Islet of Langerhans (tissue), 1 donor: Measurements from ENCODE around the gene LRIG1.
A peak's percentile ranks its signal among the peaks of the same experiment; 100 is the strongest.

Source experiments
- FAIRE-seq: peaks from one replicate; lab custom pipeline; 2011; peaks lifted over from hg19 to GRCh38; lab: Jason Lieb, UNC

LRIG1 gene

GRCh38 chr3:66467996-66468735, 32.7 kb downstream of the LRIG1 start:
- no peak for FAIRE-seq

- FAIRE-seq: peak; percentile 82
Measured at GRCh38 chr3:66466606-66467270, 34.1 kb downstream of the LRIG1 start.

GRCh38 chr3:66465587-66465986, 35.2 kb downstream of the LRIG1 start:
- FAIRE-seq: no peak

- no peak for FAIRE-seq
Measured at GRCh38 chr3:66465034-66465433, 35.8 kb downstream of the LRIG1 start.

DNA sequence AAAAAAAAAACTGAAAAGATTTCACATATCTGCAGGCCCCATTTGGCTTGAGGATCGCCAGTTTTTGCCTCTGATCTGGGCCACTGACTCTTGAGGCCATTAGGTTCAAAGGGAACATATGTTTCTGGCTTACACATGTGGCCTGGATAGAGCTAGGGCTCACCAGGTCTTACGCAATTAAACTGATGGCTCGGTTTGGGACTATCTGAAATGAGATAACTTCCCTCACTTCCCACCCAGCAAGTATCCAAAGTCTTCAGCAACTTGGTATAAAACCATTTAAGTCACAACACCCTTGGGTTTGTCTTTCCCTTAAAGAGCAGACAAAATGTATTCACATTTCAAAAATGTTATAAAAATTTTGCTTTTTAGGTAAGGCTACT, 36.3 kb downstream of the LRIG1 start:
- FAIRE-seq: no peak

DNA sequence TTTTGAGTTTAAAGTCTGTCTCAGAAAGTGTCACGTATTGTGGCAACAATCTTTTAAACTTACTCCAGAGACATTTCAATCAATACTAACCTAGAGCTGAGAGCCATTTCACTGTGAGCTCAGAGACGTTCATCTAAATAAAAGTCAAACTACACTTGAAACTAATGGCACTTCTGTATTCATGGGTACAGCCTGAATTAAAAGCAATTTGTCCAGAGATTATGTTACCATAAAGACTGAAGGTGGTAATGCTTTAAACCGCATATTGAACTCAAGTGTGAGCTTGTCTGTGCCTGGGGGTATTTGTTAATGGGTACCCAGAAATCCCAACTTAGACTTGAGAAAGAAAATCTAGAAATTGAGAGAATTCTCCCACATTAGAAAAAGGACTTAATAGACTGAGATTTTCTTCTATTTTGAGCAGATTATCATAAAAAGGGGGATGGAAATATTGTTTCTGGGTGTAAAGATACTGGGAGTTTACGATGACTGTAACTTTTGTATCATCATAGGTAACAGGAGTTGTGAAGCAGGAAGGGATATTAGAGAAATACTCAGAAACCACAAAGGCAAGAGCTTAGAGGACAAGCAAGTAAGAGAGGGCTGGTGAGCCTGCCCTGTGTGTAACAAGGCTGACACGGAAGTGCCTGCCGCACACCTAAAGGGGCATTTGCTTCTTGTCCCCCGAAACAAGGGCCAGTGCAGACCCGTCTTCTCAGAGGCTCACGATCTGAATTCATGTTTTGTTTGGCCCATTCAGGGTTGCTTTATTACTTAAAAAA, 36.9 kb downstream of the LRIG1 start:
- no peak for FAIRE-seq

DNA sequence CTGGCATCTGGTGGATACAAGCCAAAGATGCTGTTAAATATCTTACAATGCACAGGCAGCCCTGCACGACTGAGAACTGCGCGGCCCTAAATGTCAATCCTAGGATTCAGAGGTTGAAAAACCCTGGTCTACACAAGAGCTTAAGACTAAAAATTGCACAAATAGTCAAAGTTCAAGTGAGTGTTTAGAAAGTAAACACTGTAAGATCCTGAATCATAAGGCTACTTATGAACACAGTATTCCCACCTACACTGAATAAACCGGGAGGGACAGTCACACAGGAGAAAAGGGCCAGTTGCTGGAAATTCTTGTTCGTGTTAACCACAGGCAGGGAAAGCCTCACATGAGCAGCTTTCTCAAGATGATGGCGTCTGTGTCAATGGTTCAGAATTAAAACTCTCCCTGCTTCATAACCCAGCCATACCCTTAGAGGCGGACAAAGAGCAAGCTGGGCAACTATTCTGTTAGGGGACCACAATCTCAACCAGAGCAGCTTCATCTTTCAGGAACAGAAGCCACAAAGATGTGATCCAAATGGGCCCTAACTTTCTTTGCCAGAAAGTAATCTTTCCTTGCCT, 37.7 kb downstream of the LRIG1 start:
- FAIRE-seq: peak; percentile 47

- no peak for FAIRE-seq
Measured at GRCh38 chr3:66457252-66457651, 43.6 kb downstream of the LRIG1 start.

GRCh38 chr3:66456711-66457173, 44.1 kb downstream of the LRIG1 start:
- no peak for FAIRE-seq

DNA sequence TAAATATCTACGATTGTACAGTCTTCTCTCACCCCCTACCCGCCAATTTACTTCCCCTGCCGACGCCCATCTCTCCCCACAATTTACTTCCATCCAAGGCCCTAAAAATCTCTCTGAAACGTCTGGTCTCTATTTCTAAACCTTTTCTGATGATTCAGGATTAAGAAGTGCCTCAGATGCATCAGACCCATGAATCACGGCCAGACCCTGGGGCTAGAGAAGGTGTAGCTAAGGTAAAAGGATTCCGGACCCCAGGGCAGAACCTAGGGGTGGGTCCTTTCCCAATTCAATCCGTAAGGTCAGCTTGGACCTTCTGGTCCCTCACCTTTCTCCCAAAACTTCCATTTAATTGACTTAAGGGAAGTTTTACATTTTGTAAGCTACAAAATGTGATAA, 46.4 kb downstream of the LRIG1 start:
- FAIRE-seq: no peak

- FAIRE-seq: no peak
Measured at GRCh38 chr3:66453651-66454463, 47.0 kb downstream of the LRIG1 start.

DNA sequence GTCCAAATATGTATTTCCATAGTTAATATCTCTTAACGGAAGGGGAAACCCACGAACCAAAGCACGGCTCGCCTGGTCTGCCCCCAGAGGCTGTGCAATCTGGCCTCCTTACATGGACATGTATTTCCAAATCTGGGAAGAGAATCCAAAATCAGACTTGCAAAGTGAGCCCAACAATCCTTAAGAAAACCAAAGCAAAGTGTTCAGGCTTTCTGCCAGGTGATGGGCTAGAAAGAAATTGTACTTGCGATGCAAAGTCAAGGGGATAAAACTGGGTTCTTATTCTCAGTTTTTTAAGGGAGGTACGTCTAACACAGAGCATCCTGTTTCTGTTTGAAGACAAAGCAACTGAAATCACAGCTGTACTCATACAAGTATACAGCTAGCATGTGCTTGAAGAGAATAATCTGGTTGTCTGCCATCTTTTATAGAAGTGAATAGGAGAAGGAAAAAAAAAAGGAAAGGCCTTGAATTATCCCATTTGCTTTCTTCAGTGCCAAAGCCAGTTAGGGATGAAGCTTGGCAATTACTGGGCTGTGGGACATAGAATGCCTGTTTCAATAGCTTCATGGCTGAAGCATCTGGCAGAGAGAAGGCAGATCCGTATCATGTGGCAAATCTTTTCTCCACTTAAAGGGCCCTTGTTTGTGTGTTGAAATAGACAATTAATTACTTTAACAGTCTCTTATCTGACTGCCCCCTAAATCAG, 48.4 kb downstream of the LRIG1 start:
- FAIRE-seq: no peak

GRCh38 chr3:66451766-66452165, 49.1 kb downstream of the LRIG1 start:
- no peak for FAIRE-seq

GRCh38 chr3:66450390-66451022, 50.3 kb downstream of the LRIG1 start:
- FAIRE-seq: no peak

- no peak for FAIRE-seq
Measured at GRCh38 chr3:66449411-66449974, 51.3 kb downstream of the LRIG1 start.

DNA sequence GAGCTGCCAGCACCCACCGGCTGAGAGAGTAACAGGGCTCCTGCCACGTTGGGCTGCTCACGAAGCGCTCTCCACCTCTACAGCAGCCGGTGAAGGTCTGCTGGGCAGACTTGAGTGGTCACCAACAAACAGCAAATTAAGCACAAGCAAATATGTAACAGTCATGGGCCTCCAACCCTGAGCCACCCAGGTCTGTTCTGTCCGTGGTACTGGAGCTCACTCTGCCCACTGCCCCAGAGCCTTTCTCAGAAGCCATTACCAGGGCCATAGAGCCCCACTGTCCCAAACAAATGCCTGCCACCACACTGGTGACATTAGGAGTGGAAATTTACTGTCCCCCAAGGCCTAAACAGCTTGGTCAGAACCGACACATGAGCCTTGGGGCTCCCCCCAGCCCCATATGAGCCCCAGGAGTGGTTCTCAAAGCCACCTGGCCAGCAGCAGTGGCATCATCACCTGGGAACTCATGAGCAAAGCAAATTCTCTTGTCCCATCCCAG, 56.6 kb downstream of the LRIG1 start:
- FAIRE-seq: no peak

DNA sequence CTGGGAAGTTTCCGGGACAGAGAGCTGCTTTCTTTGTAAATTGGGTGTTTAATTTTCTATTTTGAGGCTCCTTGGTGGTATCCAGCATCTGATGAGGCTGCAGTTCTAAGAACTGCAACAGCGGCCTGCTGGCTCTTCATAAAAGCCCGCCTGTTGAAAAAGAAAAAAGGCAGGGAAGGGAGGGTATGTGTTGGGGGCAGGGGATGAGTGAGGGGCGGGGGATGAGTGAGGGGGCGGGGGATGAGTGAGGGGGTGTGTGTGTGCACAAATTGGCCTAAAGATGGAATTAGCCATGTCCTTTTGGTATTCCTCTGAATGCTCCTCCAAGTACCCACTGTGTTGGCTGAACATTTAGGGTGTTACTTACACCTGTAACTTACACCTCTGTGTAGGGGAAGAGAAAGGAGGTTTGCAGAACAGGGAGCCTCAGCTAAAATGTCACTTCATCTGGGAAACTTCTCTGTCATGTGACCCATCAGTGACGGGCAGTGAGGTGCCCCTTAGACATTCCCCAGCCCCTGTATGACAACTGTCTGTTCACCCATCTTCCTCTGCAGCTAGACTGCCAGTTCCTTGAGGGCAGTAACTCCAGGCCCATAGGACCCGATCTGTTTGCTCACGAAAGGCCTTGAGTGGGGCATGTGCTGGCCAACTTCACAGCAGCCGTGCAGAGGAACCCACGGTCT, 57.6 kb downstream of the LRIG1 start:
- no peak for FAIRE-seq

DNA sequence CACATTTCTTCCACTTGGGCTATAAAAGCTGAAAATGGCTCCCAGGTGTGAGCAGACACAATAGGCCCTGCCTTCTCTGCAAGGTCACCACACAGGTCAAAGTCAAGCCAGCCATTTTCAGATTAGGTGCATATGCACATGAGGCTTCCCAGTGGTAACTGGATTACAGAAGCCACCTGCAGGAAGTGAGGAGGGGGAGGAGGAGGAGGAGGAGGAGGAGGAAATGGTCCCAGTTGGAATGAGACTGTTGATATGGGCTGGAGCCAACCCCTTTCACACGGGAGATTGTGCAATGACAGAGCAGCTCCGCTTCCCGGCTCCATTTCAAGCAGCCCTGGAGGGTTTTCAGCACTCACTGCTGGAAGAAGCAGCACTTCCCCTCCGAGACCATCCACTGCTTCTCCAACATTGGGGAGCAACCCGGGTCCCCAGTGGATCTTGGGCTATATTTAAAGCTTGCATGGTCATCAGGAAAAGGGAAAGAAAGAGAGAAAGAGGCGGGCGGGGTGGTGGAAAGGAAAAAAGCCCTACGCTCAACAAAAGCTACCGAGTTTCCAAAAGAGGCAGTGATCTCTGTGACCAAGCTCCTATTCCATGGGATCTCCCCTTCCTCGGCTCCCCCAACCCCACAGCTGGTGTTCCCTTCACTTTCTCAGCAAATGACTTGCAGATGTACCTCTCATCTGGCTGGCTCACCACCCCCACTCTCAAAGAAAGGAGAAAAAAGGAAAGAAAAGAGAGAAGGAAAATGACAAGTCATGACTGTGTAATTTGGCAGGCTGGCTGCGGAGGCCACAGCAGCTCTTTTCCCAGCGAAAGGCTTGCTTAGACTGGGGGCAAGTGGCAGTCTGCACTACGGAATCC, 58.3 kb downstream of the LRIG1 start:
- FAIRE-seq: no peak

DNA sequence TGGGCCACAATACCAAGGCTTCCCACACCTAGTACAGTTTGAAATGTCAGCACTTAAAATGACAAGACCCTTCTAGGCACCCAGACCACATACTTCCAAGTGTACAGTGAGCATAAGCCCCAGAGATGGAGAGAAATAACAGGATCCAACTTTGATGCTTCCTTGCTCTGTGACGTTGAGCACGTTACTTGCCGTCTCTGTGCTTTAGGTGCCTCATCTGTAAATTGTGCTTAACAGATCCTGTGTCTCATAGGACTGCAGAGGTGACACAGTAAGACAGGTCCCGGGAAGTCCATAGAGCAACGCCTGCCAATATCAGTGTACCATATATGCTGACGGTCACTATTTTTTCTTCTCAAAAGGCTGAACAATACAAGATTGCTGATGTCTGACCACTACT, 59.1 kb downstream of the LRIG1 start:
- FAIRE-seq: no peak
